MV-4-11 (cell line): ENCODE measurements around the gene PP2D1.
A peak's percentile ranks its signal among the peaks of the same experiment; 100 is the strongest.
"Not testable (repeated sequence)": the region's sequence is repeated elsewhere in the genome, so short reads cannot be mapped to it uniquely, and the experiment has no call there.

Source experiments
- DNase-seq: peaks from one replicate; lab custom pipeline; 2025; lab: John Stamatoyannopoulos, UW

Gene PP2D1, protein sequence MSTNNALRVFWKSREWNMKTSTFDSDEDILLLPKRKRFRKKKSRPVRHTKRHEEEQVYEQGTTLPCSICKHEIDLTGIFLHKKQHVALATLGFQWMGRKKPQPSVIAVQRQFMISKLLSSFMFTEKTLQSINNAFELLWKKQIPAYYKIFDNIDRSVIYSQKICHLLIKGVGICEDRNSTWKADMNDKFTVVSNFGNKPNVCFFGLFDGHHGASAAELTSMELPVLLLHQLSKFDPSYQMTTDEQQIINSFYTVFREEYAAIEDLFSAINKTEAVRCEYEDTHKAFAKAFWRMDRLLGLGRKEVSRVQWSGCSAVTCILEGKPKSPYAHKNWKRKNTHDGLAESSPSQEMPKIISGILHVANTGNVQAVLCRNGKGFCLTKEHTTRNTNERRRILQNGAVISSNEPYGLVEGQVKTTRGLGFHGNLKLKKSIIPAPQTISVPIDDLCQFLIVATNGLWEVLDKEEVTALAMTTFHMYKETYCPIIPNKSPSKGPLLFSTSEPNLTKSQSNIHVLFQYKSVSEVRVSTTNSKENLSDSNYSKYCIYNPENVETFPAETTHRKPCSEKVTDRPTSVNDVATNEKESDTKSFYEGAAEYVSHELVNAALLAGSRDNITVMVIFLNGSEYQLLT

GRCh38 chr3:20012164-20012563 is at the start of gene PP2D1:
TSS of gene PP2D1 (minus strand) at chr3:20012264. CDS start at chr3:20012072, 192 bp downstream.
- no peak for DNase-seq

DNA sequence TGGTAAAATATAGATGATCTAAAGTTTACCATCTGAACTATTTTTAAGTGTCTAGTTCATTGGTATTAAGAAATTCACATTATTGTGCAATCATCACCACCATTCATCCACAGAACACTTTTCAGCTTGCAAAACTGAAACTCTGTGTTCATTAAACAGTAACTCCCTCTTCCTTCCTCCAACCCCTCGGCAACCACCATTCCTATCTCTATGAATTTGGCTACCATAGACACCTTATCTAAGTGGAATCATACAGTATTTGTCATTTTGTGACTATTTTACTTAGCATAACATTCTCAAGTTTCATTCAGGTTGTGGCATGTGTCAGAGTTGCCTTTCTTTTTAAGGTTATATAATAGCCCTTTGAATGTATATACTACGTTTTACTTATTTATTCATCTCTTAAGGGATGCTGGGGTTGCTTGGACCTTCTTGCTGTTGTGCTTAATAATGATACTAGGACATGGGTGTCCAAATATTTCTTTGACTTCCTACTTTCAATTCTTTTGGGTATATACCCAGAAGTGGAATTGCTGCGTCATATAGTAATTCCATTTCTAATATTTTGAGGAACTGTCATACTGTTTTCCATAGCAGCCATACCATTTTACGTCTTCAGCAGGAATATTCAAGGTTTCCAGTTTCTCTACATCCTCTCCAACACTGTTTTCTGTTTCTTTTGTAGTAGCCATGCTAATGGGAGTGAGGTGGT is 49.1 kb upstream of the PP2D1 start:
- DNase-seq = peak; percentile 89

GRCh38 chr3:20059929-20060328 is 47.9 kb upstream of the PP2D1 start:
- no peak for DNase-seq

DNA sequence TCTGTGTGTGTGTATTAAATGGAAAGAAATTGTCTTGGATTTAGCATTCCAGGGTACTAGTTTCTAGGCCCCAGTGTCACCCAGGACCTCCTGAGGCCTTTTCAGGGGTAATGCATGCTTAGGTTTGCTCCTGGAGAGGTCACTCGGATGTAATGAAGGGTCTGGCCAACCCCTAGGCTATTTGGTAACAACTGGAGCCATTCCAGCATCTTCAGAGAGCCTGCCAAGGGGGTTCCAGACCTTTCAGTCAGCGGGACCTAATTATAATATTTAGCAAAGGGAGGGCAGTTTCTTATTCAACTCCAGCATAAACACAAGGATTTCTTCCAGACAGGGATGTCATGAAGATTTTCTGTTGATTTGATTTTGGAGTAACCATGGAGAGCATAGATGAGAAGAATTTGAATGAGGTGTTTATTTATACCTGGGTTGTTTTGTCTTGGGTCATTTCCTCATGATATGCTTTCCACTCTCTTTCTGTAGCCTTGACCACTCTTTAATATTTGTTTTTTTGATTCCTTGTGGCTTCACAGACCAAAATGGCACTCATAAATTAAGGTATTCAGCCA is 45.6 kb upstream of the PP2D1 start:
- no peak for DNase-seq

GRCh38 chr3:20056725-20057611 is 44.9 kb upstream of the PP2D1 start:
- no peak for DNase-seq

- no peak for DNase-seq
Measured at GRCh38 chr3:20055842-20056241, 43.8 kb upstream of the PP2D1 start.

DNA sequence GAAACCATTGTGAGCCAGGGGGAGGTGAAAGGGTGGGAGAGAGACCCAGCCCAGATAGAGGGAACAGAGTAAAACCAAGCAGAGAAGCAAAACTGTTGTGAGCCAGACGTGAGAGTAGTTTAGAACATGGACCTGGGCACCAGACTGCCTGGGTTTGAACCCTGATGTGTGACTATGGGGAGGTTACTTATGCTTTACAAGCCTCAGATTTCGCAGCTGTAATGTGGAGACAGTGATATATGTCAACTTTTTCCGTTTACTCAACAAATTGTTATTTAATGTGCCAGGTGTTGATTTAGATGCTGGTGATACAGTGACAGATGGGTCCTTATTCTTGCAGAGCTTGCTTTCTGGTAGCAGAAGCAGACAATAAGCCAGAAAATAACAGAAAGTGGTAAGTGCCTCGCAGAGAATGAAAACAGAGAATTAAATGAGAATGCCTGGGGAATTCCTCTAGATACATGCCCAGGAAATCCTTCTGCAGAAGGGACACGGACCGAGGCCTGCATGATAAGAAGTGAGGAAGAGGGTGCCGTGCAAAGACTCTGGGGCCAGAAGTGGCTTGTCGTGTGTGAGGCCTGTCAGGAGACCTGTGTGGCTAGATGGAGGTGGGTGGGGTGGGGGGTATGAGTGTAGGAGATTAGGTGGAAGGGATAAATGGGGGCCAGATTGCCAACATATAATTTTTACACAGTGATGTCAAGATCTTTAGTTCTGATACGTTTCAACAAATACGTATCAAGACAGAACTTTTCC is 43.1 kb upstream of the PP2D1 start:
- no peak for DNase-seq

- peak; percentile 87 for DNase-seq
Measured at GRCh38 chr3:20054549-20054987, 42.5 kb upstream of the PP2D1 start.

DNA sequence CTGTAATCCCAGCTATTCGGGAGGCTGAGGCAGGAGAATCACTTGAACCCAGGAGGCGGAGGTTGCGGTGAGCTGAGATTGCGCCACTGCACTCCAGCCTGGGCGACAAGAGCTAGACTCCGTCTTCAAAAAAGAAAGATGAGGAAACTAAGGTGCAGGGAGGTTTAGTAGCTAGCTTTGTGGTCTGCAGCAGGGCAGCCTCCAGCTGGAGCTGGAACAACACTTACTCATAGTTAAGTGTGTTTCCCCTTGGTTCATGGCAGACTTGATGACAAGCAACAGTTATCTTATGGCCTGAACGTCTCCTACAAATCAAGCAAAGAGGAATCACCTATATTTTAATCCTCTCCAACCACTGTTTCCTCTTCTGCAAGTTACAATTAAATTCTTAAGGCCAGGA is 40.8 kb upstream of the PP2D1 start:
- DNase-seq = no peak

DNA sequence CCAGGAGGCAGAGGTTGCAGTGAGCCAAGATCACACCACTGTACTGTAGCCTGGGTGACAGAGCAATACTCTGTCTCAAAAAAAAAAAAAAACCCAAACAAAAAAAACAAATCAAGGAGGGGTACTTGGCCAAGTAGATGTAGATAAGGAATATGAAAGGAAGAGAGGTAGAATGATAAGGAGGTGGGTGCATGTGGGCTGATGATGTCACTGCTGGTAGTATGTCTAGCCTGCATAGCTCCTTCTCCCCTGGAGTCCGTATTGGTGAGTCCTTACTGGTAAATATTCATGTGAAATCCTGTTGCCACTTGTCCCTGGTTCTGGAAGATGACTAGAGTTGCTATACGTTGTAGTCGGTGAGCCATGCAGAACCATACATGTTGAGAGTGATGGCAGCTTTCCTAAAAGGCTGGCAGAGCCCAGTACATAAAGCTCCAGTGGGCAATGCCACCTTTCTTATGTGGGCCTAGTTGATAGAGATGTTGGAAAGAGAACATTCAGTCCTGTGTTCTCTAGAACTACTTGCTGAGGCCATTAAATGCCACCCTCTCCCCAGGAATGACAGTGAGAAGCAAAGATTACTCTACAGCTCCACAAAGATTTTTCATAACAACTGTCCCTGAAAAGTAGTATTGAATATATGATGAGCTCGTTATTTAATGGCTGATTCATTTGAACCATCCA is 39.2 kb upstream of the PP2D1 start:
- no peak for DNase-seq

DNA sequence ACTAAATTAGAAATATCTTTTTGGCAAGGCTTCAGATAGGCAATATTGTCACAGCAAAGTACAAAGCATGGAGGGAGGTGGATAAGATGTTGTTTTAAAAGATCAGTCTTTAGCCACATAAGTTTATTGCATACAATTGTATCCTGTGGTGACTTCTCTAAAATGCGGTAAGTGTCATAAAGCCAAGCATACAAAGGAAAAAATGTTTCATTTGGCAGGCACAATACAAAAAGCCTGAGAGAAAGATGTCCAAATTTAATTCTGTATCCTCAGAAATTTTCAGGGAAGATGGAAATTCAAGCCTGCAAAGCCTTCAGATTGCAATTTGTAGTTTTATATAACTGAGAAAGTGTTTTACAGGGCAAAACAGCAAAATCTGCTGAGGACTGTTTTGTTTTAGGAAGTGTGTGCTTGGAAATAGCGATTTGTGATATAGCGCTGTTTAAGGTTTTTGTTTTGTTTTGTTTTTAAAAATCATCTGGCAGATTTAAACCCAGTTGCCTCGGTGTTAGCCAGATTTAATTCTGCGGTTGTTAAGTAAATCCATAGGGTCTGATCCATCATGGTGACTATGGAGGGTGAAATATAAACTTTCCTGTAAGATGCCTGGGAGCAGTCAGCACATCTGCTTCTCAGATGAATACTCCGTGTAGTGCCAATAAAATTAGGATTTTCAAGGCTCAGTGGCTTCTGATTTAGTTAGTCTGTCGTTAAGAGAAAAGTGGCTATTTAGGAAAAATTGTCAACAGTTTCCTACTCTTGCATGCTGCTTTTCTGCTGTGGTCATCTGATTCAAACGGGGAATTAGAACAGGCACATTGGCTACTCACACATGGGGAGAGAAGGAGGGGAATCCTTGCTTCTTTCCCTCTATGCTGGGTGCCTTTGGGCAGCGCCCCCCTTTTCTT is 36.2 kb upstream of the PP2D1 start:
- DNase-seq = peak; percentile 32

GRCh38 chr3:20047341-20047779 is 35.3 kb upstream of the PP2D1 start:
- DNase-seq = no peak

GRCh38 chr3:20046556-20046955 is 34.5 kb upstream of the PP2D1 start:
- DNase-seq = no peak

GRCh38 chr3:20045141-20045540 is 33.1 kb upstream of the PP2D1 start:
- not testable (repeated sequence) for DNase-seq

GRCh38 chr3:20043825-20044224 is 31.8 kb upstream of the PP2D1 start:
- no peak for DNase-seq

GRCh38 chr3:20043396-20043795 is 31.3 kb upstream of the PP2D1 start:
- DNase-seq = peak; percentile 50

DNA sequence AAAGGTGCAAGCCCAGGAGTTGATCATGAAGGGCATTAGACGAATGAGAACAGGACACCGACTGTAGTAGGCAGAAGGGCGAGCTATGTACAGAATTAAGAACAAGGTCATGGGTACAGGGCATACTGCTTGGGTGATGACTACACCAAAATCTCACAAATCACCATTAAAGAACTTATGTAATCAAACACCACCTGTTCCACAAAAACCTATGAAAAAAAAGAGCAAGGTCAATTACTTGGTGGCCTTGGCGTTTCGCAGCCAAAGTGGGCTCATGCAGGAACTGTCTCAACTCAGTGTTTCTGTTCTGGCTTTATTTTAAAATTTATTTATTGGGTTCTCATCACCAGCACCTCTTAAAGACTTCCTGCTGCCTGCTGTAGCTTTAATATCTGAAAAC is 30.3 kb upstream of the PP2D1 start:
- no peak for DNase-seq

DNA sequence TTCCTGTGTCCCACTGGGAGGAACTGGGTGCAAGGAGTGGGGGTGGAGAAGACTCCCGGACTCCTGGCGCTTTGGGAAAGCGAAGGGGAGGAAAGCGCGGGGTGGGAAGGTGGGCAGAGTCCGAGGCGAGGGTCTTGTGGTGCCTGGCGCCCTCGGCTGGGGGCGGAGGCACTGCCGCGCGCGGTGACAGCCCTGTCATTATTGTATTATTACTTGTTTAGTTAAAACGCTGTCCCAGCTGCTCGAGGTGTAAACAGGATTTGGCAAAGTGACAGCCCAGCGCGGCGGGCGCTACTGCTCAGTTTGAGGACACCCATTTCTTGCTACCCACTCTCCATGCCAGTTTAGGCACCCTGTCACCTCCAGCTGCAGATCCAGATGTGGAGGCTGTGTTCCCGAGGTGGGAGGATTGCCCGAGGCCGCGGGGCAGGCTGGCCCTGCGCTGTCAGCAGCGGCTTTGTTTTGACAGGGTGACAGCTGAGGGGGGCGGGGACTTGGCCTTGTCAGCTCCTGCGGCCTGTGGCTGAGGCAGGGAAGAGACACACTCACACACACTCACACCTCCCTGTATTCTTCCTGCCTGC is 29.2 kb upstream of the PP2D1 start:
- DNase-seq = peak; percentile 76
